GM12874 (cell line): ENCODE data around the gene DAB1.

Experiments used
- CTCF ChIP-seq: IDR thresholded peaks from 2 replicates; pipeline ENCODE4 v1.5.1; 2011; ENCODE audit warnings: low read depth, mild to moderate bottlenecking, control low read depth, low read length, moderate library complexity; ENCODE audit not compliant: insufficient read depth

Gene DAB1

DNA sequence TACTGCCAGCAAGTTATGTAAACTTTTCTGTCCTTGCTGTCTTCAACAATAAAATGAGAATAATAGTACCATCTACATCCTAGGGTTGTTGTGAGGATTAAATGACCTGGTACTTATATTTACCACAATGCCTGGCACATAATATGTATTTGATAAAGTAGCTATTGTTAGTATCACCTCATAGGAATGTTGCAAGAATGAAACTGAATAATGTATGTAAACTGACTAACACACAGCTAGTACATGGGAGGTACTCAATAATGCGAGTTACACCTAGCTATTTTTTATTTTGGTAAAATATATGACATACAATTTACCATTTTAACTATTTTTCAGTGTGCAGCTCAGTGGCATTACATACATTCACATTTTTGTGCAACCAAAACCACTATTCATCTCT, 289.1 kb downstream of the DAB1 start:
- TF ChIP-seq CTCF: no peak

GRCh38 chr1:57133686-57134085, 290.2 kb downstream of the DAB1 start:
- TF ChIP-seq CTCF: no peak

DNA sequence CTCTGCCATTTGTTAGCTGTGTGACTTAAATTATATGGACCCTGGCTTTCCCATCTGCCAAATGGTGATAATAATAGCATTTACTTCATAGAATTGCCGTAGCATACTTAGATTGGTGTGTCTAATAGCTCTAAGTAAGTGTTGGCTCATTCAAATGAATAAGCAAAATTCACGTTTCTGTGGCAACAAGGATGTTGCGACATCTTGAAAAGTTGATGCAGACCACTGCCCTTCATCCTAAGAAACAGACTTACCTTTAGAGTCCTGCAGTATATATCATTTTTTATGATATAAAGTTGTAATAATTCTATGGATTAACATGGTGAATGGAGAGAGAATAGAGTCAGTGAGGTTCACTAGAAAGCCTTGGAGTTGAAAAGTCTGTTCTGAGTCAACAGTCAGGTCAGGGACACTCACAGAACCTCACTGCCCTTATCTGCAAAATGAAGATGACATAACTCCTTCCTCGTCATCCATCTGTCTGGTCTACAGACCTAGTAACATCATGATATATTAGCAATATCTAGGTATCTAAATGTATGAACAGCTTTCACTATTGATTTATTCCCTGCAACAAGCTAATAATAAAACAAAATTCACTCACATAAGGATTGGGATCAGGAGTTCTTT, 290.8 kb downstream of the DAB1 start:
- TF ChIP-seq CTCF: no peak

DNA sequence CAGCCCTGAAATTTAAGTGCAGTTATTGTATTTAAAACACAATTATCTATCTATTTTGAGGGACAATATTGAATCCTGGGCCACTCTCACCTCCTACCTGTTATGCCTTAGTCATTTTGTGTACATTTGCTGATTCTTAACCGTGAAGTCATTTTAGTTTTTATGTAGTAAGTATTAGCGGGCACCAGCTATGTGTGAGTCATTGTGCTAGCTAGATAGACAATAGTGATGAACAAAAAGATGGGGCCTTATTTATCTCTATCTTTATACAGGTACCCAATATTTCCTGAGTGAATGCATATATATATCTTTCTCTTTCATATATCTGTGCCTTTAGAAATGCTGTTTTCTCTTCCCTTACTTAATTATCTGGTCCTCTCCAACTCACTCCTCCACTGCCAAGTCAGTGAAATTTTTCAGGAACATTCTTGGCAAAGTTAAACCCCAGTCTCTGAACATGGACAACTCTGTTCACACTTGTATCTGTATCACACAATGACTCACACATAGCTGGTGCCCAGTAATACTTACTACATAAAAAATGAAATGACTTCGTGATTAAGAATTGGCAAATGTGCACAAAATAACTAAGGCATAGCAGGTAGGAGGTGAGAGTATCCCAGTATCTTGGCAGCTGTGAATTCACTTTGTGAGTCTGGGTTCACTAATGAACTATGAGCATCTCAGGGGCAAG, 292.0 kb downstream of the DAB1 start:
- no peak for TF ChIP-seq CTCF

DNA sequence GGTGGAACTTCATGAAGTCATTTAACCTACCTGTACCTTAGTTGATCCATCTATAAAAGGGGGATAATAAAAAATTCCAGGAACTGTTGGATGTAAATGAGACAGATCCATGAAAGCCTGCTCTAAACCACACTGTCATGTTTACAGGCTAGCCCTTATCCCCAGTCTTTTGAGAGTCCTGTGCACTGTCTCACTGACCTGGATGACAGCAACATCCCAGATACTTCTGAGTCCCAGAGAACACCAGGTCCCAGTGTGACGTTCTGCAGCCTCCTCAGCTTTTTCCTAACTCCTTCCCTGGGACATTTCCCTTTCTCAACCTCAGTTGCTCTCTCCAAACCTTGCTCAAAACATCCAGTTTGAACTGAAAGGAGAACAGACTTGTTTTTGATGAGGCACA, 292.6 kb downstream of the DAB1 start:
- no peak for TF ChIP-seq CTCF

DNA sequence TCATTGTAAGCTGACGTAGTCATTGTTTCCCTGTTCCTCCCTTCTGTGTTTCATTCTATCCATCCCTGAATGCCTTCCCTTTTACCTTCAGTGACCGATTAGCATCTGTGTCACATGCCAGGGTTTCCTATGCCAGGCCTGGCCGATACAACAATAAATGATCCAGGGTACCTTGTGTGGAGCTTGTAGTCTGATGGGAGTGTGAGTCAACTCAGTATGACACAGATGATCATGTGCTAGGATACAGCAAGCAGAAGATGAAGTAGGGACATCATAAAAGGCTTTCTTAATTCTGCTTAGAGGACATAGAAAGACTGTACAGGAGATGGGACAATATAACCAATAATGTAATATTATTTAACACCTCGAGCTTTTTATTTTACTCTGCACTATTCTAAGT, 294.0 kb downstream of the DAB1 start:
- no peak for TF ChIP-seq CTCF

GRCh38 chr1:57127976-57128375, 295.9 kb downstream of the DAB1 start:
- no peak for TF ChIP-seq CTCF
